HG03039 (cell line): ENCODE results near the gene CYLD.

Source experiments
- ATAC-seq: cut with Tn5 transposase; IDR thresholded peaks from one replicate; pipeline ENCODE4 v1.9.1; 2021; ENCODE audit warnings: mild to moderate bottlenecking, moderate library complexity; ENCODE audit not compliant: unreplicated experiment

The CYLD gene

DNA sequence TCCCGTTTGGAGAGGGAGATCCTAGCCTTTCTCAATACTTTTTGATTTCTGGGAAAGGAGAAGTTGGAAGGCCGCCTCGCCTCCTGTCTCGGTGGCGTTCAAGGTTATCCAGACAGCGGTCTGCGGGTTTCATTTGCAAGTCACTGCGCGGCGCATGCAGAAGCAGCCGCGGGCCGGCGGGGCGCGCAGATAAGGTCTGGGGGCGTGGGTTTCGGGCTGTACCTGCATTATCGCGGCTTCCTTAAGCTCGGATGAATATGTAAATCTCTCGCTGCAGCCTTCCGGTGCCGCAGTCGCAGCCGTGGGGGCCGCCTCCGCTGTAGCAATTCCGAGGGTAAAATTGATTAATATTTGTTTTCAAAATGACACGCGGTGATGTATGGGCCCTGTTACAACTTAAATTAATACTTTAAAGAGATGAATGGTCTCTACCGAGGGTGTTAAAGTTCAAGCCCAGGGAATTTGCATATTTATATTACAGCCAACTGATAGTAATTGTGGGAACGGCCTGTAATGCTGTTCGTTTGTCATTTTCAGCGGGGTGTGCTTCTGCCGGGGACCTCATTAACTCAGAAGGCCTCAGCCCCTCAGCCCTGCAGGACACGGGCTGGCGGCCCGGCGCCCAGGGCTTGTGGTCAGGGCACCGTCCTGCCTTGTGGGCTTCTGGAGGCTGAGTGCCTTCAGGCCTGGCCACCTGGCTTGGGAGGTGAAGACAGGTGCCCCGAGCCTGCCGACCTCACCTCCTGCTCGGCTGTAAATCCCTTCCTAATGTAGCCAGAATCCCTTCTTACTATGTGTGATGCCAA is 99.4 kb downstream of the CYLD start:
- ATAC-seq, result no peak

DNA sequence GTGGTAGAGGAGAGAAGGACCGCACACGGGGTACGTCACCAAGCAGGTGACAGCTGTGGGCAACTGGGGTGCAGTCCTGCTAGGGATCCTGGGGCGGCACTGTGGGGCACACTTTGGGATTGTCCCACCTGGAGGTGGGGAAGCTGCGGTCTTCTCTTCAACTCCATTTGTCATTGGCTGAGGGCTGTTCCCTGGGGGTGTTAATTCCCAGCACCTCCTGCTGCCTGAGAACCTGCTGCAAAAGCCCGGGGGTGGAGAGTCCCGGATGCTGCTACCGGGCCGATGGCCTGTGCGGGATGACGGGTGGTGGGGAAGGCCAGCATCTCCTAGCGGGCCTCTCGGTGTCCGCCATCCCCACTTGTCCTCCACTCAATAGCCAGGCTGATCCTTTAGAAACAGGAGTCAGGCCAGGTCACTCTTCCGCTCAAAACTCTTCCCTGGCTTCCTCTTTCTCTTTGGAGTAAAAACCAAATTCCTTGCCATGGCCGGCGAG is 100.2 kb downstream of the CYLD start:
- no peak for ATAC-seq

- no peak for ATAC-seq
Observed at GRCh38 chr16:50842589-50842988, 100.7 kb downstream of the CYLD start.

- no peak for ATAC-seq
Observed at GRCh38 chr16:50844840-50845239, 103.0 kb downstream of the CYLD start.

GRCh38 chr16:50845296-50845695 is 103.4 kb downstream of the CYLD start:
- ATAC-seq, result no peak

DNA sequence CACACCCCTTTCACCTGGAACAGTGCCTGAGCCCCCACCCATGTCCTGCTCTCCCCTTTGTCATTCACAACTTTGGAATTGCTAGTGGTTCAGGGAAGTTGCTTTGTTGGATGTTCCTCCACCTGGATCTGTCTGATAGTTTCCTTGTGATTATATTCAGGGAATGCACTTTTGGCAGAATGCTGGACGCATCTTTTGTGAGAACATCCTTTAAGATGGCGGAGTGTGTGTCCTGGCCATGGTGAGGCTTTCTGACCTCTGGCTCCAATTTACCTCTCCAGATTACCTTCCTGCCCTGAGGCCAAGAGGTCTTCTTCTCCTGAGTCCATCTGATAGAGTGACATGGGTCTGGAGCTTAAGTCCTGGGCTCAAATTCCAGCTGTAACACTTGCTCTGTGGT is 104.6 kb downstream of the CYLD start:
- ATAC-seq, result no peak

DNA sequence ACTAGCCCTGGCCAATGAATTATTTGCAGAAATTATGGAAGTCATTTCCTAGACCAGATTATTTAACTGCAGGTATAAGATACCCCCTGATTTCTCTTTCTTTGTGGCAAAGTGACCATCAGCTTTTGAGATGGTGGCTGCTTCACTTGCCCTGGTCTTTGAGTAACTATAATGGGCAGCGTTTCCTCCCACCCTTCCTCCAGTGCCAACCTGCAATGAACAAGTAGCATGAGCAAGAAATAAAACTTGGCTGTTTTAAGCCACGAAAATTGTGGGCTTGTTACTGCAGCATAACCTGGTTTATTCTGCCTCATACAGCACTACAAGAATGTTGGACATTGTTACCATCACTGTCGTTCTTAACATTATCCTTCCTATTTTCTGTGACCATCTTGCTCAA is 105.3 kb downstream of the CYLD start:
- ATAC-seq, result no peak

- no peak for ATAC-seq
Observed at GRCh38 chr16:50848755-50849514, 107.0 kb downstream of the CYLD start.
